ENCODE results near the gene MATCAP1.

MATCAP1 gene

DNA sequence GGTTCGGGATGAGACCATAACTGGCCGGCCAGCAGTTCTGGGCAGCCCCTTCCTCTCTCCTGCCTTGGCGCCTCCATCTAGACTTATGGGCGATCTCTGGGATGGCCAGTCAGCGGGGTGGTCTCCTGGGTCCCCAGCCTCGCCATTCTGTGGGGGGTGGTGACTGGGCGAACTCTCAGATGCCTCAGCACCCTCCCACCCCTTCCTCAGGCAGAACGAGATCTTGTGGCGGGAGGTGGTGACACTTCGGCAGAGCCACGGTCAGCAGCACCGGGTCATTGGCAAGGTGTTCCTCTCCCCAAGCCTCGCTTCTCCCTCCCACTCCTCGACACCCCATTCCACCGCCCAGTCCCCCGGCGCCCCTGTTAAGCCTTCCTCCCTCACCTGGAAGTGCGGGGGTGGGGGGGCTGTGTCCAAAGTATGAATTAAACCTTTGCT is 17.6 kb downstream of the MATCAP1 start:
- TF ChIP-seq, protein P1, sequence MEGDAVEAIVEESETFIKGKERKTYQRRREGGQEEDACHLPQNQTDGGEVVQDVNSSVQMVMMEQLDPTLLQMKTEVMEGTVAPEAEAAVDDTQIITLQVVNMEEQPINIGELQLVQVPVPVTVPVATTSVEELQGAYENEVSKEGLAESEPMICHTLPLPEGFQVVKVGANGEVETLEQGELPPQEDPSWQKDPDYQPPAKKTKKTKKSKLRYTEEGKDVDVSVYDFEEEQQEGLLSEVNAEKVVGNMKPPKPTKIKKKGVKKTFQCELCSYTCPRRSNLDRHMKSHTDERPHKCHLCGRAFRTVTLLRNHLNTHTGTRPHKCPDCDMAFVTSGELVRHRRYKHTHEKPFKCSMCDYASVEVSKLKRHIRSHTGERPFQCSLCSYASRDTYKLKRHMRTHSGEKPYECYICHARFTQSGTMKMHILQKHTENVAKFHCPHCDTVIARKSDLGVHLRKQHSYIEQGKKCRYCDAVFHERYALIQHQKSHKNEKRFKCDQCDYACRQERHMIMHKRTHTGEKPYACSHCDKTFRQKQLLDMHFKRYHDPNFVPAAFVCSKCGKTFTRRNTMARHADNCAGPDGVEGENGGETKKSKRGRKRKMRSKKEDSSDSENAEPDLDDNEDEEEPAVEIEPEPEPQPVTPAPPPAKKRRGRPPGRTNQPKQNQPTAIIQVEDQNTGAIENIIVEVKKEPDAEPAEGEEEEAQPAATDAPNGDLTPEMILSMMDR (IDR thresholded peaks at IDR 0.05; ENCODE audit: insufficient read depth, low read depth, low read length, missing control alignments), result no peak
- H3K4me3 ChIP-seq (ENCODE audit: low read length), result no peak overlapping the region
- DNase-seq (ENCODE audit: low read depth), result no peak

DNA sequence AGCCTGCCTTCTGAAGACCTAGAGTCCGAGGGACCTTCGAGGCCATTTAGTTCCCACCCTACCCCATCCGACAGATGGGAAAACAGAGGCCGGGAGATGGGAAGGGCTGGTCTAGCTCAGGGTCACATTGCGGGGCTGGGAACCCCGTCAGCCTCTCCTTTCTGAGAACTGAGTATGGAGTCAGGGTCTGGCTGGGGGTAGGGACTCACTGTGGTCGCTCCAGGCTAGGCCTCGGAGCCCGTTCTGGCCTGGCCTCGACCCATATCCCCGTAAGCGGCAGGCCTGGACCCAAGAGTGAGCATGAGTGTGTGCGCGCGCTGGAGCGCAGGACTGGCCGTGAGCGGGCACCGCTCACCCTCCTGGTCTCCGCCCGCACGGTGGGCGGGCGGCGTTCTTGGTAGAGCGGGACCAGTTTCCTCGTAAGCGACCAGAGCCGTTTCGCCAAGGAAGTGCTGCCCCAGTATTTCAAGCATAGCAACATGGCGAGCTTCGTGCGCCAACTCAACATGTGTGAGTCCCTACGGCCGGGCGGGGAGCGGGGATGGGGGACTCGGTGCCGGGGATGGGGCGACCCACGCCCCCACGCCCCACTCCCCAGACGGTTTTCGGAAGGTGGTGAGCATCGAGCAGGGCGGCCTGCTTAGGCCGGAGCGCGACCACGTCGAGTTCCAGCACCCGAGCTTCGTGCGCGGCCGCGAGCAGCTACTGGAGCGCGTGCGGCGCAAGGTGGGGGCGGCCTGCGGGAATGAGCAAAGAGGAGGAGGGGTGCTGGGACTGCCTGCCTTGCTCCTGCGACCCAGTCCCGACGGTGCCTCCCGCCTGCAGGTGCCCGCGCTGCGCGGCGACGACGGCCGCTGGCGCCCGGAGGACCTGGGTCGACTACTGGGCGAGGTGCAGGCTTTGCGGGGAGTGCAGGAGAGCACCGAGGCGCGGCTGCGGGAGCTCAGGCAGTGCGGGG is 18.4 kb downstream of the MATCAP1 start:
- TF ChIP-seq, protein P1 (IDR thresholded peaks at IDR 0.05; ENCODE audit: insufficient read depth, low read depth, low read length, missing control alignments), result no peak
- no peak overlapping the region for H3K4me3 ChIP-seq (ENCODE audit: low read length)
- DNase-seq (ENCODE audit: low read depth), result no peak

DNA sequence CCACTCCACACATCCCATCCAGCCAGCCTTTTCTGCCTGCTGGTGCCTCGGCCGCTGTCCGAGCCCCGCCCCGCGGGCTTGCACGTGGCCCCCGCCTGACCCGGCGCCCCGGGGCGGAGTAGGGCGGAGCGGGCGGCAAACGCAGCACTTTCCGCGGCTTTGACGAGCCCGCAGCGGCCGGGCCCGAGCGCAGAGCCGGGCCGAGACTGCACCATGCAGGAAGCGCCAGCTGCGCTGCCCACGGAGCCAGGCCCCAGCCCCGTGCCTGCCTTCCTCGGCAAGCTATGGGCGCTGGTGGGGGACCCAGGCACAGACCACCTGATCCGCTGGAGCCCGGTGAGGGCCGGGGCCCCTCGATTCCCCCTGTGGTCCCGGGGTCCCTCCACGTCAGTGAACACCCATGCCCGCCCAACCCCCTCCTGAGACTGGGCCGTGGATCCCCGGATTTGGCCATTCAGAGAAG is 19.1 kb downstream of the MATCAP1 start, which contains the start of gene HSF4:
Gene HSF4 (plus strand): TSS at position 147 of the 463 bp plus-strand sequence. CDS start 67 bp downstream, at position 214.
- no peak for DNase-seq (ENCODE audit: low read depth)
- TF ChIP-seq, protein P1 (IDR thresholded peaks at IDR 0.05; ENCODE audit: insufficient read depth, low read depth, low read length, missing control alignments), result no peak
- H3K4me3 ChIP-seq (ENCODE audit: low read length), result peak within 1 kb of the TSS; percentile 37

DNA sequence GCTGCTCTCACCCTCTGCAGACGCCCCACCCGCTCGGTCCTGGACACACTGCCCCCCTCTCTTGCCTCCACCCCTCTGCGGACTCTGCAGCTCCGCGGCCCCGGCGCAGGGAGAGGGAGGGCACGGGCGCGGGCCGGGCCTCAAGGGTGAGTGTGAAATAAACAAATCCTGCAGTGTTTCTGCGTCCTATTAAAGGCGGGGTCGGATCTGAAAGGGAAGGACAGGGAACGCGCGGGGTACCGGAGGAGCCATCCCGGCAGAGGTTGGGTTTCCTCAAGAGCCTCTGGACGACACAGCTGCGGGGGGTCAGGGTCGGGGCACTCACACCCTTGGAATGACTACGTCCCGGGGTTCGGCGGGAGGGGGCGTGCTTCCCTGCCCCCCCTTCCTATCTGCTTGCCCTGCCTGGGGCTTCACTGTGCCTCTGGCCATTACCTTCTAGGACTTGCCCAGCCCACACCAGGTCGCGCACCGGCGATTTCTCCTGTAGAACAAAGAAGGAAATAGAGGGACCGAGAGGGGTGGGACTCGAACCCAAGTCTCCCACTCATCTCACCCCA is 19.7 kb downstream of the MATCAP1 start:
- TF ChIP-seq, protein P1 (IDR thresholded peaks at IDR 0.05; ENCODE audit: insufficient read depth, low read depth, low read length, missing control alignments), result no peak
- peak overlapping the region; percentile 37 for H3K4me3 ChIP-seq (ENCODE audit: low read length)

DNA sequence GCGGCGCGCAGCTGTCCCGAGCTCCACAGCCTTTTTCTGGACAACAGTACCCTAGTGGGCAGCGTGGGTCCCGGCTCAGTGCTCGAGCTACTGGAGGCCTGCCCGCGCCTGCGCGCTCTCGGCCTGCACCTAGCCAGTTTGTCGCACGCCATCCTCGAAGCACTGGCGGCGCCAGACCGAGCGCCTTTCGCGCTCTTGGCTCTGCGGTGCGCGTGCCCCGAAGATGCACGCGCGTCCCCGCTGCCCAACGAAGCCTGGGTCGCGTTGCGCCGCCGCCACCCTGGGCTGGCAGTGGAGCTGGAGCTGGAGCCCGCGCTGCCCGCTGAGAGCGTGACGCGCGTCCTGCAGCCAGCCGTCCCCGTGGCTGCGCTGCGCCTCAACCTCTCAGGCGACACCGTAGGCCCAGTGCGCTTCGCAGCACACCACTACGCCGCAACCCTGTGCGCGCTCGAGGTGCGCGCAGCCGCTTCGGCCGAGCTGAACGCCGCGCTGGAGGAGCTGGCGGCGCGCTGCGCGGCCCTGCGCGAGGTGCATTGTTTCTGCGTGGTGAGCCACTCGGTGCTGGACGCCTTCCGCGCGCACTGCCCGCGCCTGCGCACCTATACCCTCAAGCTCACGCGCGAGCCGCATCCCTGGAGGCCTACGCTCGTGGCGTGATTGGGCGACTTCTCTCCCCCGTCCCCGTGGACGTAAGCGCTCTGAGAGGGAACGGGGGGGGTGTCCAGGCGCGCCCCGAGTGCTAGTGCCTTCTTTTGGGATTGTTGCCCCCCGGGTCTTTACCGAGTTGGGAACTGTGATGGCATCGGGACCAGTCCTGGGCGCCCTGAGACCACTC is 20.4 kb downstream of the MATCAP1 start:
- DNase-seq (ENCODE audit: low read depth), result peak; percentile 73
- H3K4me3 ChIP-seq (ENCODE audit: low read length), result peak overlapping the region; percentile 37
- TF ChIP-seq, protein P1 (IDR thresholded peaks at IDR 0.05; ENCODE audit: insufficient read depth, low read depth, low read length, missing control alignments), result no peak

More for the DNA sequence above, 19.7 kb downstream of the MATCAP1 start:
- DNase-seq (ENCODE audit: low read depth), result no peak

DNA sequence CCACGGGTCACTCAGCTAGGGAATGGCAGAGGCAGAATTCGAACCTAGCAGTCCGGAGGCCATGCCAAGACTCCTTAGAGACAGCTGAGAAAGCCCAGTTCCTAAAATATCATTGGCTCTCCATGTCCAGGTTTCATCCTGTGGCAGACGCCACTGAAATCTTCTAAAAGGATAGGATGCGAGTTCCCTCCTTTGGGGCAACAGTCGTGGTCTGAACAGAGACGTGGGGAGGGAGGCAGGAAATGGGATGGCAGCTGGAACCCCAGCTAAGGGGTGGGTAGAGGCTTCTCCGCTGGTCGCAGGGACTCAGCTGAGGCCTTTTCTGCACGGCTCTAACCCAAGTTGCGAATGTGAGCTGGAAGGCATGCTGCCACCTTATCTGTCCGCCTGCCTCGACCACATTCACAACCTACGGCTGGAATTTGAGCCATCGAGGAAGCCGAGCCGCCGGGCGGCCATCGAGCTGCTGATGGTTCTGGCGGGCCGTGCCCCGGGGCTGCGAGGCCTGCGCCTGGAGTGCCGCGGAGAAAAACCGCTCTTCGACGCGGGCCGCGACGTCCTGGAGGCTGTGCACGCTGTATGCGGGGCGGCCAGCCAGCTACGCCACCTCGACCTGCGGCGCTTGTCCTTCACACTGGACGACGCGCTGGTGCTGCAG is 21.1 kb downstream of the MATCAP1 start:
- no peak for DNase-seq (ENCODE audit: low read depth)
- TF ChIP-seq, protein P1 (IDR thresholded peaks at IDR 0.05; ENCODE audit: insufficient read depth, low read depth, low read length, missing control alignments), result no peak
- H3K4me3 ChIP-seq (ENCODE audit: low read length), result no peak overlapping the region

Data from epithelial cell of esophagus (primary cell).